ENCODE data around the gene ANO1.
"Not testable (repeated sequence)": the region's sequence is repeated elsewhere in the genome, so short reads cannot be mapped to it uniquely, and the experiment has no call there.

The ANO1 gene

GRCh38 chr11:70078095-70078780, at the start of gene ANO1:
Gene ANO1 (plus strand): TSS chr11:70078317. CDS start chr11:70078607, 290 bp downstream.
- DNase-seq = no peak

- no peak for DNase-seq
Observed at GRCh38 chr11:70029115-70029860, 48.8 kb upstream of the ANO1 start.

GRCh38 chr11:70029861-70030380, 48.2 kb upstream of the ANO1 start:
- DNase-seq = no peak

GRCh38 chr11:70030412-70030811, 47.7 kb upstream of the ANO1 start:
- DNase-seq = no peak

- no peak for DNase-seq
Observed at GRCh38 chr11:70031631-70032469, 46.3 kb upstream of the ANO1 start.

- no peak for DNase-seq
Observed at GRCh38 chr11:70032470-70032795, 45.7 kb upstream of the ANO1 start.

- no peak for DNase-seq
Observed at GRCh38 chr11:70032943-70033710, 45.0 kb upstream of the ANO1 start.

GRCh38 chr11:70033711-70034070, 44.4 kb upstream of the ANO1 start:
- DNase-seq = no peak

GRCh38 chr11:70034740-70035365, 43.3 kb upstream of the ANO1 start:
- no peak for DNase-seq

GRCh38 chr11:70035665-70036064, 42.5 kb upstream of the ANO1 start:
- not testable (repeated sequence) for DNase-seq

GRCh38 chr11:70036971-70037882, 40.9 kb upstream of the ANO1 start:
- no peak for DNase-seq

GRCh38 chr11:70038034-70038834, 39.9 kb upstream of the ANO1 start:
- no peak for DNase-seq

GRCh38 chr11:70040452-70040851, 37.7 kb upstream of the ANO1 start:
- no peak for DNase-seq

- no peak for DNase-seq
Observed at GRCh38 chr11:70040869-70041501, 37.1 kb upstream of the ANO1 start.

- DNase-seq = no peak
Observed at GRCh38 chr11:70043482-70043881, 34.6 kb upstream of the ANO1 start.

- DNase-seq = no peak
Observed at GRCh38 chr11:70046089-70046488, 32.0 kb upstream of the ANO1 start.

- DNase-seq = no peak
Observed at GRCh38 chr11:70048279-70049024, 29.7 kb upstream of the ANO1 start.

- no peak for DNase-seq
Observed at GRCh38 chr11:70049045-70049444, 29.1 kb upstream of the ANO1 start.

GRCh38 chr11:70050243-70050642, 27.9 kb upstream of the ANO1 start:
- DNase-seq = no peak
